Trophoblast cell (in vitro differentiated cells and primary cell): ENCODE data around the gene MAEA.

Experiments used
- DNase-seq, 2 donors: peaks; one replicate each; pipeline ENCODE4 v3.0.0-alpha.2; 2016
- H2AFZ ChIP-seq: 2 replicates; pipeline ENCODE4 v1.6.1; 2013; ENCODE audit warnings: low read length, moderate library complexity, mild to moderate bottlenecking; ENCODE audit not compliant: insufficient read depth, poor library complexity
- H2AK5ac ChIP-seq: 2 replicates; pipeline ENCODE4 v1.6.1; 2013; ENCODE audit warnings: mild to moderate bottlenecking, low read length
- H2BK120ac ChIP-seq: 2 replicates; pipeline ENCODE4 v1.6.1; 2013; ENCODE audit warnings: low read length, mild to moderate bottlenecking, moderate library complexity; ENCODE audit not compliant: insufficient read depth, poor library complexity
- H2BK12ac ChIP-seq: 2 replicates; pipeline ENCODE4 v1.6.1; 2013; ENCODE audit warnings: mild to moderate bottlenecking, low read length, moderate library complexity
- H2BK5ac ChIP-seq: 2 replicates; pipeline ENCODE4 v1.6.1; 2013; ENCODE audit warnings: low read length, low read depth, moderate library complexity, mild to moderate bottlenecking; ENCODE audit not compliant: poor library complexity
- H3K14ac ChIP-seq: 2 replicates; pipeline ENCODE4 v1.6.1; 2013; ENCODE audit warnings: mild to moderate bottlenecking, low read length
- H3K18ac ChIP-seq: 2 replicates; pipeline ENCODE4 v1.6.1; 2013; ENCODE audit warnings: mild to moderate bottlenecking, low read length
- H3K23ac ChIP-seq: 2 replicates; pipeline ENCODE4 v1.6.1; 2013; ENCODE audit warnings: low read length
- H3K27ac ChIP-seq: 2 replicates; pipeline ENCODE4 v1.5.1; 2013; ENCODE audit warnings: low read depth, mild to moderate bottlenecking, inconsistent platforms, low read length, moderate library complexity
- H3K27me3 ChIP-seq: 2 replicates; pipeline ENCODE4 v1.6.1; 2013; ENCODE audit warnings: inconsistent platforms, mild to moderate bottlenecking, low read length, moderate library complexity; ENCODE audit not compliant: insufficient read depth
- H3K36me3 ChIP-seq, 2 experiments: 1 replicate in 1 of 2; 2 replicates in 1 of 2; pipeline ENCODE4 v1.6.1; 2013; ENCODE audit warnings: low read length in 2 of 2, mild to moderate bottlenecking in 2 of 2, moderate library complexity in 1 of 2; ENCODE audit not compliant: insufficient read depth in 2 of 2, control insufficient read depth in 1 of 2
- H3K4ac ChIP-seq: 2 replicates; pipeline ENCODE4 v1.6.1; 2013; ENCODE audit warnings: low read depth, mild to moderate bottlenecking, low read length, moderate library complexity
- H3K4me1 ChIP-seq, 2 experiments: 1 replicate in 1 of 2; 2 replicates in 1 of 2; pipeline ENCODE4 v1.6.1; 2013; ENCODE audit warnings: low read length in 2 of 2, mild to moderate bottlenecking in 2 of 2, moderate library complexity in 1 of 2; ENCODE audit not compliant: insufficient read depth in 2 of 2, control insufficient read depth in 1 of 2
- H3K4me2 ChIP-seq: 2 replicates; pipeline ENCODE4 v1.6.1; 2013; ENCODE audit warnings: inconsistent platforms, mild to moderate bottlenecking, low read length, moderate library complexity
- H3K4me3 ChIP-seq: 2 replicates; pipeline ENCODE4 v1.5.1; 2013; ENCODE audit warnings: mild to moderate bottlenecking, low read depth, low read length, inconsistent platforms
- H3K79me1 ChIP-seq: one replicate; pipeline ENCODE4 v1.6.1; 2013; ENCODE audit warnings: low read length
- H3K79me2 ChIP-seq: 2 replicates; pipeline ENCODE4 v1.6.1; 2013; ENCODE audit warnings: low read length, mild to moderate bottlenecking; ENCODE audit not compliant: control insufficient read depth, insufficient read depth, poor library complexity
- H3K9ac ChIP-seq: 2 replicates; pipeline ENCODE4 v1.6.1; 2013; ENCODE audit warnings: mild to moderate bottlenecking, low read length
- H3K9me3 ChIP-seq: 2 replicates; pipeline ENCODE4 v1.6.1; 2013; ENCODE audit warnings: low read depth, mild to moderate bottlenecking, control low read depth, inconsistent platforms, low read length; ENCODE audit not compliant: insufficient read depth
- H4K12ac ChIP-seq: 2 replicates; pipeline ENCODE4 v1.6.1; 2013; ENCODE audit warnings: low read depth, mild to moderate bottlenecking, low read length, moderate library complexity
- H4K8ac ChIP-seq: 2 replicates; pipeline ENCODE4 v1.6.1; 2013; ENCODE audit warnings: low read depth, mild to moderate bottlenecking, low read length, moderate library complexity
- H4K91ac ChIP-seq: one replicate; pipeline ENCODE4 v1.6.1; 2013; ENCODE audit warnings: low read depth, mild to moderate bottlenecking, low read length, moderate library complexity
- WGBS: extraction: QIAGEN DNeasy Blood & Tissue Kit; methylation state at CpG from one replicate; pipeline ENCODE4 v1.1.7; 2013; ENCODE audit warnings: missing lambda C conversion rate; ENCODE audit not compliant: insufficient read length, insufficient coverage; ENCODE audit errors: extremely low coverage; 5-methylcytosine and 5-hydroxymethylcytosine counted together

The MAEA gene

GRCh38 chr4:1271686-1272085 lies 18.0 kb upstream of the MAEA start:
- Histone ChIP-seq H3K4ac (no peak overlapping the region), H2BK12ac (no peak overlapping the region), H3K9me3 (no peaks in the 10 kb centered on the region), H2BK120ac (no peak overlapping the region), H4K8ac (no peak overlapping the region), H3K79me1 (no peaks in the 10 kb centered on the region), H3K14ac (no peak overlapping the region), H3K36me3 (no peaks in the 10 kb centered on the region), H3K27ac (no peak overlapping the region), H2AFZ (no peak overlapping the region), H2AK5ac (no peak overlapping the region), H3K4me1 (no peaks in the 10 kb centered on the region), H3K27me3 (no peaks in the 10 kb centered on the region), H3K79me2 (no peaks in the 10 kb centered on the region), H3K23ac (no peak overlapping the region), H2BK5ac (no peak overlapping the region), H3K4me3 (no peak overlapping the region), H4K12ac (no peak overlapping the region), H4K91ac (no peak overlapping the region), H3K9ac (no peak overlapping the region), H3K18ac (no peak overlapping the region), H3K4me2 (no peak overlapping the region)
- no peak for DNase-seq
- no CpG with 5 or more reads among the region's 5 CpGs for WGBS

GRCh38 chr4:1274871-1275270 lies 14.8 kb upstream of the MAEA start:
- Histone ChIP-seq H2BK5ac (no peak overlapping the region), H3K4me1 (no peaks in the 10 kb centered on the region)

GRCh38 chr4:1276984-1277383 lies 12.7 kb upstream of the MAEA start:
- Histone ChIP-seq H3K36me3 (no peaks in the 10 kb centered on the region), H3K4me2 (no peak overlapping the region), H3K14ac (no peak overlapping the region), H3K79me1 (no peaks in the 10 kb centered on the region), H2BK120ac (no peak overlapping the region), H4K12ac (no peak overlapping the region), H4K91ac (no peak overlapping the region), H3K9me3 (peaks cover 11% of the 10 kb centered on the region), H3K79me2 (no peaks in the 10 kb centered on the region), H4K8ac (no peak overlapping the region), H2AK5ac (no peak overlapping the region), H3K27me3 (no peaks in the 10 kb centered on the region), H2AFZ (no peak overlapping the region), H3K4me3 (no peak overlapping the region), H3K23ac (no peak overlapping the region), H2BK12ac (no peak overlapping the region), H3K4me1 (no peaks in the 10 kb centered on the region), H3K18ac (no peak overlapping the region), H3K9ac (no peak overlapping the region), H3K27ac (no peak overlapping the region), H2BK5ac (no peak overlapping the region), H3K4ac (no peak overlapping the region)
- WGBS: no CpG with 5 or more reads among the region's 2 CpGs
- DNase-seq: no peak

More at GRCh38 chr4:1274871-1275270, 14.8 kb upstream of the MAEA start:
- H3K4me3 ChIP-seq: no peak overlapping the region
- H2AFZ ChIP-seq: no peak overlapping the region
- no peak overlapping the region for H2BK12ac ChIP-seq
- H3K79me1 ChIP-seq: no peaks in the 10 kb centered on the region
- H3K4me2 ChIP-seq: no peak overlapping the region
- no peak overlapping the region for H3K23ac ChIP-seq
- H4K8ac ChIP-seq: no peak overlapping the region
- no peak overlapping the region for H3K27ac ChIP-seq
- H3K4ac ChIP-seq: no peak overlapping the region
- no peak overlapping the region for H2BK120ac ChIP-seq
- no peaks in the 10 kb centered on the region for H3K36me3 ChIP-seq
- H3K9ac ChIP-seq: no peak overlapping the region
- no peak overlapping the region for H4K91ac ChIP-seq
- H3K27me3 ChIP-seq: no peaks in the 10 kb centered on the region
- H3K9me3 ChIP-seq: peaks cover 5% of the 10 kb centered on the region
- H3K14ac ChIP-seq: no peak overlapping the region
- no CpG with 5 or more reads among the region's 9 CpGs for WGBS
- DNase-seq: no peak
- H3K79me2 ChIP-seq: no peaks in the 10 kb centered on the region
- no peak overlapping the region for H3K18ac ChIP-seq
- H2AK5ac ChIP-seq: no peak overlapping the region
- no peak overlapping the region for H4K12ac ChIP-seq

GRCh38 chr4:1277667-1278665 lies 11.7 kb upstream of the MAEA start:
- Histone ChIP-seq H3K9ac (no peak overlapping the region), H2BK120ac (no peak overlapping the region), H3K79me2 (no peaks in the 10 kb centered on the region), H3K27ac (no peak overlapping the region), H4K12ac (no peak overlapping the region), H3K27me3 (no peaks in the 10 kb centered on the region), H3K14ac (no peak overlapping the region), H3K9me3 (peaks cover 15% of the 10 kb centered on the region), H2BK5ac (no peak overlapping the region), H4K91ac (no peak overlapping the region), H3K36me3 (no peaks in the 10 kb centered on the region), H3K4ac (no peak overlapping the region), H3K18ac (no peak overlapping the region), H3K4me3 (no peak overlapping the region), H3K4me2 (no peak overlapping the region), H3K79me1 (no peaks in the 10 kb centered on the region), H2BK12ac (no peak overlapping the region), H3K4me1 (no peaks in the 10 kb centered on the region), H2AK5ac (no peak overlapping the region), H3K23ac (no peak overlapping the region), H4K8ac (no peak overlapping the region), H2AFZ (no peak overlapping the region)
- DNase-seq: peak in 1 of 2 donors; percentile 33
- no CpG with 5 or more reads among the region's 15 CpGs for WGBS
